HG03571 (cell line): ENCODE measurements around the gene FAM89B.
A peak's percentile ranks its signal among the peaks of the same experiment; 100 is the strongest.

ENCODE experiments used
- ATAC-seq: cut with Tn5 transposase; IDR thresholded peaks from one replicate; pipeline ENCODE4 v1.9.1; 2021; ENCODE audit not compliant: unreplicated experiment

The FAM89B gene

GRCh38 chr11:65609665-65610064 lies 37.3 kb downstream of the FAM89B start:
- ATAC-seq, result no peak

GRCh38 chr11:65610404-65610803 lies 38.1 kb downstream of the FAM89B start:
- no peak for ATAC-seq

GRCh38 chr11:65611028-65611757 lies 38.9 kb downstream of the FAM89B start:
- no peak for ATAC-seq

GRCh38 chr11:65611758-65612603 lies 39.6 kb downstream of the FAM89B start:
- no peak for ATAC-seq

- ATAC-seq, result no peak
These were observed 40.4 kb downstream of the FAM89B start for GRCh38 chr11:65612691-65613090.

GRCh38 chr11:65613091-65613928 lies 41.0 kb downstream of the FAM89B start:
- ATAC-seq, result no peak

- ATAC-seq, result peak; percentile 68
These were observed 43.1 kb downstream of the FAM89B start, which contains the start of gene PCNX3 for GRCh38 chr11:65615229-65615949. Gene PCNX3 (plus strand): TSS chr11:65615776. CDS start chr11:65616312, 536 bp downstream.

- ATAC-seq, result no peak
These were observed 43.7 kb downstream of the FAM89B start for GRCh38 chr11:65615950-65616574.

- no peak for ATAC-seq
These were observed 44.2 kb downstream of the FAM89B start for GRCh38 chr11:65616575-65617001.

GRCh38 chr11:65617136-65617850 lies 45.0 kb downstream of the FAM89B start:
- ATAC-seq, result no peak

- ATAC-seq, result no peak
These were observed 45.8 kb downstream of the FAM89B start for GRCh38 chr11:65617990-65618751.

- ATAC-seq, result no peak
These were observed 46.4 kb downstream of the FAM89B start for GRCh38 chr11:65618763-65619162.

- ATAC-seq, result no peak
These were observed 47.1 kb downstream of the FAM89B start for GRCh38 chr11:65619281-65619928.

- ATAC-seq, result no peak
These were observed 48.3 kb downstream of the FAM89B start for GRCh38 chr11:65620666-65621065.

GRCh38 chr11:65621460-65621859 lies 49.1 kb downstream of the FAM89B start:
- ATAC-seq, result no peak

- no peak for ATAC-seq
These were observed 49.7 kb downstream of the FAM89B start for GRCh38 chr11:65622011-65622410.

GRCh38 chr11:65623177-65623576 lies 50.8 kb downstream of the FAM89B start:
- no peak for ATAC-seq
